ENCODE results near the gene SNPH.
"Not testable (repeated sequence)": the region's sequence is repeated elsewhere in the genome, so short reads cannot be mapped to it uniquely, and the experiment has no call there.

The SNPH gene

DNA sequence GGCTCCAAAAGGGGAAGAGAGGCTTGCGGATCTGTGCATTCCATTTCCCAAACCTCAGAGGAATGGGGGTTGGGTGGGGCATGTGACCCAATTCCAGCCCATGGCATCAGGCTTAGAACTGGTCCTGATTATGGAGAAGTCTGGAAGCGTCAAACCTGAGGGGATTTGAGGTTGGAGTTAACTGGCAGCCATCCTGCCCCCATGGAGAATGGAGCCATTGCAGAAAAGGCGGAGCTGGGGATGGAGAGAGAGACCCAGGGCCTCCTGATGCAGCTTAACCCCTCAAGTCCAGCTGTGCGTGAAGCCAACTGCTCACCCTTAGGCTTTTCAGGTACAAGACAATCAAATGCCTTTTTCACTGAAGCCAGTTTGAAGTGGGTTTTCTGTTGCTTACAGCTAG, 72.7 kb downstream of the SNPH start:
- no peaks in the 10 kb centered on the region for H3K36me3 ChIP-seq (replicated peaks; ENCODE audit: insufficient read depth, low read length)
- H3K4me2 ChIP-seq (ENCODE audit: low read depth, low read length) = no peak overlapping the region
- H3K9me3 ChIP-seq (replicated peaks; ENCODE audit: insufficient read depth, low read length) = no peaks in the 10 kb centered on the region
- H3F3A ChIP-seq (ENCODE audit: insufficient read depth, low read length) = no peaks in the 10 kb centered on the region
- no peaks in the 10 kb centered on the region for H3K4me1 ChIP-seq (ENCODE audit: low read length)
- no peak overlapping the region for H2AFZ ChIP-seq (ENCODE audit: low read length)
- H3K9me2 ChIP-seq (replicated peaks; ENCODE audit: insufficient read depth, low read length) = no peaks in the 10 kb centered on the region
- no peaks in the 10 kb centered on the region; the same call in 1 of the 2 replicates for H4K20me1 ChIP-seq (ENCODE audit: insufficient read depth, low read length)
- H3K79me2 ChIP-seq (ENCODE audit: low read length) = no peaks in the 10 kb centered on the region
- H3K4me3 ChIP-seq (ENCODE audit: low read length) = no peak overlapping the region
- no peak overlapping the region for H3K27ac ChIP-seq (ENCODE audit: low read length)
- no peak for DNase-seq
- H3K9ac ChIP-seq (ENCODE audit: low read length) = no peak overlapping the region
- H3K27me3 ChIP-seq (replicated peaks; ENCODE audit: insufficient read depth, low read length) = no peaks in the 10 kb centered on the region
- TF ChIP-seq EZH2 (optimal IDR thresholded peaks at IDR 0.05; ENCODE audit: low read depth, low read length) (no peak), EZH2phosphoT487 (IDR thresholded peaks at IDR 0.05; ENCODE audit: low read length) (no peak)
- TF ChIP-seq, protein P1, sequence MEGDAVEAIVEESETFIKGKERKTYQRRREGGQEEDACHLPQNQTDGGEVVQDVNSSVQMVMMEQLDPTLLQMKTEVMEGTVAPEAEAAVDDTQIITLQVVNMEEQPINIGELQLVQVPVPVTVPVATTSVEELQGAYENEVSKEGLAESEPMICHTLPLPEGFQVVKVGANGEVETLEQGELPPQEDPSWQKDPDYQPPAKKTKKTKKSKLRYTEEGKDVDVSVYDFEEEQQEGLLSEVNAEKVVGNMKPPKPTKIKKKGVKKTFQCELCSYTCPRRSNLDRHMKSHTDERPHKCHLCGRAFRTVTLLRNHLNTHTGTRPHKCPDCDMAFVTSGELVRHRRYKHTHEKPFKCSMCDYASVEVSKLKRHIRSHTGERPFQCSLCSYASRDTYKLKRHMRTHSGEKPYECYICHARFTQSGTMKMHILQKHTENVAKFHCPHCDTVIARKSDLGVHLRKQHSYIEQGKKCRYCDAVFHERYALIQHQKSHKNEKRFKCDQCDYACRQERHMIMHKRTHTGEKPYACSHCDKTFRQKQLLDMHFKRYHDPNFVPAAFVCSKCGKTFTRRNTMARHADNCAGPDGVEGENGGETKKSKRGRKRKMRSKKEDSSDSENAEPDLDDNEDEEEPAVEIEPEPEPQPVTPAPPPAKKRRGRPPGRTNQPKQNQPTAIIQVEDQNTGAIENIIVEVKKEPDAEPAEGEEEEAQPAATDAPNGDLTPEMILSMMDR (IDR thresholded peaks at IDR 0.05; ENCODE audit: low read length) = no peak

DNA sequence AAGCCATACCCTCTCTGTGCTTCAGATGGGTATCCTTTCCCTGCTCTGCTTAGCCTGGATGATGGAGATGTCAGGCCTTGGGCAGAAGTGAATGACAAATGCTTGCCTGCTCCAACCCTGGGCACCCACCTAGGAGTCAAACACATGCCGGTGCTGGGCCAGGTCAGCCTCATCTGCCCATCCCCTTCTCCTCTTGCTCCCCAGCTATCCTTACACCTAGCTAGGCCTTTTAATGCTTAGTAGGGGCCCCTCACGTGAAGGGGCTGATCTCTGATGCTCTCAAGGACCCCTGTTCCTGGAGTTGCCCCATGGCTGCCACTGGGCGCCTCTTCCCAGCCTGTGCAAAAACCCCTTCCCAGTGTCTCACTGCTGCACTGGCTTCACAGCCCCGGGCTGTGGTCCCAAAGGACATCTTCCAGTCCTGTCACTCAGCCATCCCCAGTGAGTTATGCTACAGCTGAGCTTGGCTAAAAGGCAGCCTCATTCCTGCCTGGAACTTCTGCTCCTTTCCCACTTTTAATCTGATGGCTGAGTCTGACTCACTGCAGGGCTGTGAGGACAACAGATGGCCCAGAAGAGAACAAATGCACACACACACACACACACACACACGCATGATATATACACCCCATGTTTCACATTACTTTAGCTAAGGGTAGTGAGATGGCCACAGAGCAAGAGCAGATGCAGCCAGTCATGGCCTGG, 75.6 kb downstream of the SNPH start:
- Histone ChIP-seq H3K9me3 (replicated peaks; ENCODE audit: insufficient read depth, low read length) (no peaks in the 10 kb centered on the region), H3K4me2 (ENCODE audit: low read depth, low read length) (no peak overlapping the region), H3K79me2 (ENCODE audit: low read length) (no peaks in the 10 kb centered on the region), H3K27me3 (replicated peaks; ENCODE audit: insufficient read depth, low read length) (no peaks in the 10 kb centered on the region), H3K9ac (ENCODE audit: low read length) (no peak overlapping the region), H4K20me1 (ENCODE audit: insufficient read depth, low read length) (no peaks in the 10 kb centered on the region), H3F3A (ENCODE audit: insufficient read depth, low read length) (no peaks in the 10 kb centered on the region), H3K9me2 (replicated peaks; ENCODE audit: insufficient read depth, low read length) (no peaks in the 10 kb centered on the region), H3K4me3 (ENCODE audit: low read length) (no peak overlapping the region), H3K4me1 (ENCODE audit: low read length) (no peaks in the 10 kb centered on the region), H2AFZ (ENCODE audit: low read length) (no peak overlapping the region), H3K27ac (ENCODE audit: low read length) (no peak overlapping the region), H3K36me3 (replicated peaks; ENCODE audit: insufficient read depth, low read length) (no peaks in the 10 kb centered on the region)
- TF ChIP-seq EZH2 (optimal IDR thresholded peaks at IDR 0.05; ENCODE audit: low read depth, low read length) = no peak
- TF ChIP-seq, protein P1 (IDR thresholded peaks at IDR 0.05; ENCODE audit: low read length) = no peak
- TF ChIP-seq EZH2phosphoT487 (IDR thresholded peaks at IDR 0.05; ENCODE audit: low read length) = no peak
- no peak for DNase-seq

DNA sequence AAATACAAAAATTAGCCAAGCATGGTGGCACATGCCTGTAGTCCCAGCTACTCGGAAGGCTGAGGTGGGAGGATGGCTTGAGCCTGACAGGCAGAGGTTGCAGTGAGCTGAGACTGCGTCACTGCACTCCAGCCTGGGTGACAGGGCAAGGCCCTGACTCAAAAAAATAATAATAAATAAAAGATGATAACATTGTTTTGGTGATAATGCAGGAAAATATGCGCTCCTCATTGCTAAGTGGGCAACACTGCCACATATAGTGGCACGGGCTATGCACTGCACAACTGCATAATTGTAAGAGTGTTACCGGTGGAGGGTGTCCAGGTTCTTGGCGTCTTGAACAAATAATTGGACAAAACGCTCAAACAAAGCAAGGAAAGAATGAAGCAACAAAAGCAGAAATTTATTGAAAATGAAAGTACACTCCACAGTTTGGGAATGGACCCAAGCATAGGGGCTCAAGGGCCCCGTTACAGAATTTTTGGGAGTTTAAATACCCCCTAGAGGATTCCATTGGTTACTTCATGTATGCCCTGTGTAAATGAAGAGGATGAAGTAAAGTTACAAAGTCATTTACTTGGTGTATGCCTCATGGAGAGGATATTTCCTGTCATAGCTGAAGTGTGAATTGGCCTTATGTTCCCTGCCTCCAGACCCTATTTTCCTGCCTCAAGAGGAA, 77.5 kb downstream of the SNPH start:
- H3K9me2 ChIP-seq (replicated peaks; ENCODE audit: insufficient read depth, low read length); H3K9me3 ChIP-seq (replicated peaks; ENCODE audit: insufficient read depth, low read length); H3K4me1 ChIP-seq (ENCODE audit: low read length); H2AFZ ChIP-seq (ENCODE audit: low read length); H3K4me3 ChIP-seq (ENCODE audit: low read length); H3K27me3 ChIP-seq (replicated peaks; ENCODE audit: insufficient read depth, low read length); H3K27ac ChIP-seq (ENCODE audit: low read length); DNase-seq; H3K36me3 ChIP-seq (replicated peaks; ENCODE audit: insufficient read depth, low read length); H3K9ac ChIP-seq (ENCODE audit: low read length); H3K4me2 ChIP-seq (ENCODE audit: low read depth, low read length); H3K79me2 ChIP-seq (ENCODE audit: low read length); H3F3A ChIP-seq (ENCODE audit: insufficient read depth, low read length); H4K20me1 ChIP-seq (ENCODE audit: insufficient read depth, low read length): not testable (repeated sequence)
